NB4 (cell line): Measurements from ENCODE around the gene VANGL1.

ENCODE experiments used
- DNase-seq: peaks from one replicate; pipeline ENCODE4 v3.0.0; 2010; ENCODE audit warnings: low read depth
- H3K4me3 ChIP-seq: one replicate; pipeline ENCODE4 v1.5.1; 2011; ENCODE audit warnings: mild to moderate bottlenecking, low read depth, low read length, moderate library complexity
- CTCF ChIP-seq: IDR thresholded peaks from one replicate; pipeline ENCODE4 v1.5.1; 2012; ENCODE audit warnings: low read depth, low read length
- MAX ChIP-seq: IDR thresholded peaks from 2 replicates; pipeline ENCODE4 v1.6.1; 2011; ENCODE audit warnings: low read depth, low read length
- MYC ChIP-seq: IDR thresholded peaks from 2 replicates; pipeline ENCODE4 v1.6.1; 2011; ENCODE audit warnings: low read depth, low read length
- POLR2A ChIP-seq: IDR thresholded peaks from 2 replicates; pipeline ENCODE4 v1.6.1; 2011; ENCODE audit warnings: mild to moderate bottlenecking; ENCODE audit not compliant: insufficient read length; ENCODE audit errors: extremely low read depth

VANGL1 gene

DNA sequence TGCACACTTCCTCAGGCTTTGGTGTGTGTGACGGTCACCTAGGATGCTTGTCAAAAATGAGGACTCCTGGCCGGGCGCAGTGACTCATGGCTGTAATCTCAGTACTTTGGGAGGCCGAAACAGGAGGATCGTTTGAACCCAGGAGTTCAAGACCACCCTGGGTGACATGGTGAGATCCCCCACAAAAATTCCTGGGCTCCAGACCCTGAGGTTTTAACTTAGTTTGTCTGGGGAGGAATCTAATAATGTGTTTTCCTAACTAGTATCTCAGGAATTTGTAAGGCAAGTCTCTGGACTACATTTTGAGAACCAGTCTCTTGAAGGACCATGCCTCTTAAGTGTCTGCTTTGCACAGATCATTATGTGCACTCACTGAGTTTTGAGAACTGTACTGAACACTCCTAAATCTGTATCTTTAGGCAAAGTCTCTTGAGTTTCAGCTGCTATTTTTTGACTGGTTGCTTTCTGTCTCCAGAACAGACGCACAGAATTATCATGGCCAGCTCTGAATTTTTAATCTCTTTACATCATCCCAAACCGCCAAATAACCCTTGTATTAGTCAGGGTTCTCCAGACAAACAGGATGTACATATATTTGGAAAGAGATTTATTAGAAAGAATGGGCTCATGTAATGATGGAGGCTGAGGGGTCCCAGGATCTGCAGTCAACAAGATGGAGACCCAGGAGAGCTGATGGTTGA is 45.5 kb upstream of the VANGL1 start:
- H3K4me3 ChIP-seq = no peak overlapping the region
- TF ChIP-seq MYC (no peak), MAX (no peak)
- no peak for DNase-seq

- H3K4me3 ChIP-seq = no peak overlapping the region
- no peak for TF ChIP-seq MYC
- TF ChIP-seq POLR2A = no peak
- no peak for TF ChIP-seq MAX
- no peak for TF ChIP-seq CTCF
- DNase-seq = no peak
Measured at GRCh38 chr1:115604508-115604907, 37.3 kb upstream of the VANGL1 start.

DNA sequence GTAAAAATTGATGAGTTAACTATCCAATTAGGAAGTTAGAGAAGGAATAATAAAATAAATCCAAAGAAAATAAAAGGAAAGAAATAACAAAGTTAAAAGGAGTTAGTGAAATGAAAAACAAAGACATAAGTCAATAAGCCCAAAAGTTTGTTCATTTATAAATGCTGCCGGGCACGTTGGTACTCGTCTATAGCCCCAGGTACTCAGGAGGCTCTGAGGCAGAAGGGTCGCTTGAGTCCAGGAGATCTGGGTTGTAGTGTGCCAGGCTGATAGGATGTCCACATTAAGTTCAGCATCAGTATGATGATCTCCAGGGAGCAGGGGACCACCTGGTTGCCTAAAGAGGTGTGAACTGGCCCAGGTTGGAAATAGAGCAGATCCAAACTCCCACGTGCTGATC is 35.5 kb upstream of the VANGL1 start:
- TF ChIP-seq POLR2A = no peak
- TF ChIP-seq CTCF = no peak
- no peak for TF ChIP-seq MYC
- TF ChIP-seq MAX = no peak
- no peak overlapping the region for H3K4me3 ChIP-seq
- no peak for DNase-seq

DNA sequence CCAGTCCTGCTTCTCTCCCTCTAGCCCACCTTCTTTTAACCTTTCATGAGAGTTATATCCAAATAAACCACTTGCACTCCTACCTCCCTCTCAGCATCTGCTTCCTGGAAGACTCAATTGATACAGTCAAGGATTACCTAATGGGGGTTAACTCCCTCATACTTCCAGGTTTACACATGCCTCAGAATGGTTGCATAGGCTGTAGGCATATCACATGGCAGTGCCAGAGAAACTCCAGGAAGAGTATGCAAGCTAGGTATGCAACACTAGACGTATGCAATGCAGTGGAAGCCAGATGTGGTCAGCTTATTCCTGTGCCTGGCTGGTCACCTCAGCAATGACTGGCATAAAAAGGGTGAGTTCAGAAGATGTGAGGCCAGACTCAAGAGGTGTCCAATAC is 32.7 kb upstream of the VANGL1 start:
- H3K4me3 ChIP-seq = no peak overlapping the region
- TF ChIP-seq MYC = no peak
- TF ChIP-seq CTCF = no peak
- TF ChIP-seq MAX = no peak
- no peak for TF ChIP-seq POLR2A
- no peak for DNase-seq

GRCh38 chr1:115613767-115614166 is 28.0 kb upstream of the VANGL1 start:
- H3K4me3 ChIP-seq = no peak overlapping the region
- no peak for DNase-seq
- no peak for TF ChIP-seq CTCF
- no peak for TF ChIP-seq MAX
- no peak for TF ChIP-seq MYC

DNA sequence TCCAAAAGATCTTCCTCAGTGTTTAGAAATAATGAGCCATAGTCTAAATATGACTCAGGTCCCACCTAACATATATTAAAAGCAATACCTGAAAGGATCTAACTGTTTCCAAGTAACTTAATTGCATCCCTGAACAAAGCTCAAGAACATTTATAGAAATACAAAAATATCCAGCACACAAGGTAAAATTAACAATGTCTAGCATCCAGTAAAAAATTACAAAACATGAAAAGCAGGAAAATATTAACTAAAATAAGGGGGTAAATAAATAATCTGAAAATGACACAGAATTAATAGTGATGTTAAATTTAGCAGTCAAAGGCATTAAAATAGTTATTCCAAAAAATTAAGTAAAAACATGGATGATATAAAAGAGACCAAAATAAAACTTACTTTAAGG is 21.3 kb upstream of the VANGL1 start:
- H3K4me3 ChIP-seq = no peak overlapping the region
- no peak for DNase-seq
- no peak for TF ChIP-seq MAX
- no peak for TF ChIP-seq MYC
- TF ChIP-seq CTCF = no peak
- TF ChIP-seq POLR2A = no peak
